Stimulated activated naive B cell treated with anti-CD40 and anti-IgM and Interleukin-4, amounts not matched to agents 10 μg/mL and 1 μg/mL and 100 μg/mL, for 72 hours (primary cell): Measurements from ENCODE around the gene PRPSAP1.
"Not testable (repeated sequence)": the region's sequence is repeated elsewhere in the genome, so short reads cannot be mapped to it uniquely, and the experiment has no call there.

Experiments
- ATAC-seq, 2 donors: fragments of 150-1000 bp; cut with Tn5 transposase; replicated peaks; 2 replicates each; pipeline ENCODE4 v1.10.0; 2021; ENCODE audit warnings: moderate library complexity in 1 of 2
- DNase-seq: peaks from one replicate; pipeline ENCODE4 v3.0.0; 2021
- H3K27ac Mint-ChIP-seq: one replicate; pipeline ENCODE4 v1.8.0; 2022; ENCODE audit warnings: mild to moderate bottlenecking, mixed read lengths
- H3K27me3 Mint-ChIP-seq, 2 donors: one replicate each; pipeline ENCODE4 v1.8.0; 2022; ENCODE audit warnings: mixed read lengths in 2 of 2
- H3K36me3 Mint-ChIP-seq, 2 donors: one replicate each; pipeline ENCODE4 v1.8.0; 2022; ENCODE audit warnings: mixed read lengths in 2 of 2, mild to moderate bottlenecking in 1 of 2
- H3K4me1 Mint-ChIP-seq, 2 donors: one replicate each; pipeline ENCODE4 v1.8.0; 2022; ENCODE audit warnings: mixed read lengths in 2 of 2, mild to moderate bottlenecking in 1 of 2
- H3K4me3 Mint-ChIP-seq, 2 donors: one replicate each; pipeline ENCODE4 v1.8.0; 2022; ENCODE audit warnings: mild to moderate bottlenecking in 2 of 2, mixed read lengths in 2 of 2, moderate library complexity in 1 of 2
- H3K9me3 Mint-ChIP-seq, 2 donors: one replicate each; pipeline ENCODE4 v1.8.0; 2022; ENCODE audit warnings: mixed read lengths in 2 of 2, mild to moderate bottlenecking in 1 of 2

Gene PRPSAP1

GRCh38 chr17:76376318-76377133, 22.8 kb upstream of the PRPSAP1 start:
- H3K4me1 Mint-ChIP-seq: peaks cover 4 to 8% of the 10 kb centered on the region in 2 donors
- DNase-seq (no peak), ATAC-seq (no peak)
- H3K4me3 Mint-ChIP-seq: no peak overlapping the region
- no peaks in the 10 kb centered on the region for H3K36me3 Mint-ChIP-seq
- no peak overlapping the region for H3K27ac Mint-ChIP-seq
- H3K9me3 Mint-ChIP-seq: no peaks in the 10 kb centered on the region
- H3K27me3 Mint-ChIP-seq: peaks cover 0 to 18% of the 10 kb centered on the region in 2 donors

GRCh38 chr17:76371656-76372628, 18.2 kb upstream of the PRPSAP1 start:
- Mint-ChIP-seq H3K36me3 (no peaks in the 10 kb centered on the region), H3K9me3 (no peaks in the 10 kb centered on the region), H3K4me1 (peaks cover 4 to 8% of the 10 kb centered on the region in 2 donors), H3K27me3 (peaks cover 4 to 6% of the 10 kb centered on the region in 2 donors), H3K27ac (peak overlapping the region; percentile 25), H3K4me3 (no peak overlapping the region)
- DNase-seq (peak; percentile 29), ATAC-seq (peak; percentile 75 to 85)

- Mint-ChIP-seq H3K9me3 (no peaks in the 10 kb centered on the region), H3K36me3 (no peaks in the 10 kb centered on the region), H3K4me1 (peaks cover 4 to 8% of the 10 kb centered on the region in 2 donors), H3K27me3 (peaks cover 3 to 4% of the 10 kb centered on the region in 2 donors), H3K27ac (no peak overlapping the region), H3K4me3 (no peak overlapping the region)
- ATAC-seq (no peak), DNase-seq (no peak)
Measured at GRCh38 chr17:76370261-76370993, 16.7 kb upstream of the PRPSAP1 start.

- H3K4me3 Mint-ChIP-seq: no peak overlapping the region
- H3K9me3 Mint-ChIP-seq: no peaks in the 10 kb centered on the region
Measured at GRCh38 chr17:76369804-76370203, 16.1 kb upstream of the PRPSAP1 start.

GRCh38 chr17:76369379-76369778, 15.7 kb upstream of the PRPSAP1 start:
- Mint-ChIP-seq H3K4me3 (no peak overlapping the region), H3K9me3 (no peaks in the 10 kb centered on the region), H3K27me3 (peaks cover 4 to 13% of the 10 kb centered on the region in 2 donors), H3K36me3 (no peaks in the 10 kb centered on the region), H3K4me1 (peaks cover 4 to 8% of the 10 kb centered on the region in 2 donors), H3K27ac (no peak overlapping the region)
- DNase-seq: no peak
- ATAC-seq: no peak

More at GRCh38 chr17:76369804-76370203, 16.1 kb upstream of the PRPSAP1 start:
- no peak for DNase-seq
- Mint-ChIP-seq H3K27ac (no peak overlapping the region), H3K4me1 (peaks cover 4 to 8% of the 10 kb centered on the region in 2 donors), H3K27me3 (peaks cover 4 to 9% of the 10 kb centered on the region in 2 donors), H3K36me3 (no peaks in the 10 kb centered on the region)
- ATAC-seq: no peak

GRCh38 chr17:76368545-76368944, 14.8 kb upstream of the PRPSAP1 start:
- Mint-ChIP-seq H3K36me3 (no peaks in the 10 kb centered on the region), H3K27me3 (peaks cover 4 to 13% of the 10 kb centered on the region in 2 donors), H3K4me3 (no peak overlapping the region), H3K27ac (no peak overlapping the region), H3K4me1 (peaks cover 4 to 8% of the 10 kb centered on the region in 2 donors), H3K9me3 (no peaks in the 10 kb centered on the region)
- no peak for ATAC-seq
- DNase-seq: no peak

GRCh38 chr17:76367642-76368041, 13.9 kb upstream of the PRPSAP1 start:
- Mint-ChIP-seq H3K4me3 (no peak overlapping the region), H3K4me1 (peaks cover 4 to 8% of the 10 kb centered on the region in 2 donors), H3K36me3 (no peaks in the 10 kb centered on the region), H3K9me3 (no peaks in the 10 kb centered on the region), H3K27ac (no peak overlapping the region), H3K27me3 (peaks cover 4 to 13% of the 10 kb centered on the region in 2 donors)
- ATAC-seq: no peak
- no peak for DNase-seq

- H3K36me3 Mint-ChIP-seq: no peaks in the 10 kb centered on the region
- no peak for DNase-seq
- ATAC-seq: no peak
- no peaks in the 10 kb centered on the region for H3K9me3 Mint-ChIP-seq
- peaks cover 4 to 18% of the 10 kb centered on the region in 2 donors for H3K27me3 Mint-ChIP-seq
- no peak overlapping the region for H3K27ac Mint-ChIP-seq
- no peak overlapping the region for H3K4me3 Mint-ChIP-seq
- no peaks in the 10 kb centered on the region for H3K4me1 Mint-ChIP-seq
Measured at GRCh38 chr17:76366247-76366646, 12.5 kb upstream of the PRPSAP1 start.

- Mint-ChIP-seq H3K27ac (no peak overlapping the region), H3K27me3 (peaks cover 4 to 18% of the 10 kb centered on the region in 2 donors), H3K4me3 (no peak overlapping the region), H3K36me3 (no peaks in the 10 kb centered on the region), H3K9me3 (no peaks in the 10 kb centered on the region), H3K4me1 (no peaks in the 10 kb centered on the region)
- no peak for DNase-seq
- ATAC-seq: no peak
Measured at GRCh38 chr17:76365256-76365903, 11.7 kb upstream of the PRPSAP1 start.

GRCh38 chr17:76363107-76363842, 9.6 kb upstream of the PRPSAP1 start:
- H3K36me3 Mint-ChIP-seq: no peaks in the 10 kb centered on the region
- no peaks in the 10 kb centered on the region for H3K9me3 Mint-ChIP-seq
- H3K4me1 Mint-ChIP-seq: no peaks in the 10 kb centered on the region
- DNase-seq (no peak), ATAC-seq (no peak)
- peaks cover 4 to 18% of the 10 kb centered on the region in 2 donors for H3K27me3 Mint-ChIP-seq
- no peak overlapping the region for H3K27ac Mint-ChIP-seq
- no peak overlapping the region for H3K4me3 Mint-ChIP-seq

- no peak overlapping the region for H3K4me3 Mint-ChIP-seq
- peaks cover 0 to 16% of the 10 kb centered on the region in 2 donors for H3K27me3 Mint-ChIP-seq
- H3K4me1 Mint-ChIP-seq: no peaks in the 10 kb centered on the region
- ATAC-seq: no peak
- H3K36me3 Mint-ChIP-seq: no peaks in the 10 kb centered on the region
- H3K27ac Mint-ChIP-seq: no peak overlapping the region
- no peak for DNase-seq
- no peaks in the 10 kb centered on the region for H3K9me3 Mint-ChIP-seq
Measured at GRCh38 chr17:76360461-76360860, 6.7 kb upstream of the PRPSAP1 start.

- not testable (repeated sequence) for H3K36me3 Mint-ChIP-seq, H3K27ac Mint-ChIP-seq, H3K9me3 Mint-ChIP-seq, H3K4me1 Mint-ChIP-seq, H3K4me3 Mint-ChIP-seq, ATAC-seq, H3K27me3 Mint-ChIP-seq, DNase-seq
Measured at GRCh38 chr17:76359776-76360175, 6.1 kb upstream of the PRPSAP1 start.

- ATAC-seq (no peak), DNase-seq (no peak)
- Mint-ChIP-seq H3K27me3 (peaks cover 0 to 6% of the 10 kb centered on the region in 2 donors), H3K9me3 (no peaks in the 10 kb centered on the region), H3K27ac (no peak overlapping the region), H3K36me3 (no peaks in the 10 kb centered on the region), H3K4me1 (peaks cover 4 to 6% of the 10 kb centered on the region in 2 donors), H3K4me3 (no peak overlapping the region)
Measured at GRCh38 chr17:76359375-76359774, 5.7 kb upstream of the PRPSAP1 start.
